HG03159 (cell line): ENCODE measurements around the gene VDR.
A peak's percentile ranks its signal among the peaks of the same experiment; 100 is the strongest.
"Not testable (repeated sequence)": the region's sequence is repeated elsewhere in the genome, so short reads cannot be mapped to it uniquely, and the experiment has no call there.

Experiments
- ATAC-seq: cut with Tn5 transposase; IDR thresholded peaks from one replicate; pipeline ENCODE4 v1.9.1; 2021; ENCODE audit warnings: mild to moderate bottlenecking, moderate library complexity; ENCODE audit not compliant: unreplicated experiment

VDR gene

DNA sequence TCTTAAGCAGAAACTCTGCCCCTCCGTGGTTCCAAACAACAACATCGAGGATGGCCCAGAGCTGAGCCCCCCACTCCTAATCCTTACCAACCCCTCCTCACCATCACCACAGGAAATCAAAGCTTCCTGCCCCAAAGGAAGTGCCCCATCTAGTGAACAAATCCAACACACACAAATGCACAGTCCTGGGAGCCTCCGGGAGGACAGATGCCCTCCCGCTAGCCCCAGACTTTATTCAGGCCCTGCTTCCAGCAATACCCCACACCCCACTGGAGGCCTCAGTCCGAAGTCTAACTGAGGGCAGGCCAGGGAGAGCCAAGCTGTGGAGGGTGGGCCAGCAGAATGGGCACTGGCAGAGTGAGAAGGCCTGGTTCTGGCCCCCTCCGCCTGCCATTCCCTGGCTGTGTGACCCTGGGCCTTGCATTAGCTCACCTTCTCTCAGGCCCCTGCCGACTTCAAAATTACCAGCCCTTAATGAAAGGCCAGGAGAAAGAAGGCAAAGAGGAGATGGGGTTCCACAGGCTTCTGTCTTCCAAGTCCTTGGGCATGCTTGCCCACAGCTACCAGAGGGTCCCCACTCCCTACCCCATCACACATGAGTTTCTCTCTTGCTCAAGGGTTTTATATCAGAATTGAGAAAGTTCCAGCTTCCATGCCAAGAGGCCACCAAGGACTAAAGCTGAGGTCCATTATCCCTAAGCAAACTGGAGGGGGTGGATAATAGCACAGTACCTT, 87.4 kb downstream of the VDR start:
- no peak for ATAC-seq

- ATAC-seq, result no peak
Measured at GRCh38 chr12:47816403-47817271, 88.2 kb downstream of the VDR start.

DNA sequence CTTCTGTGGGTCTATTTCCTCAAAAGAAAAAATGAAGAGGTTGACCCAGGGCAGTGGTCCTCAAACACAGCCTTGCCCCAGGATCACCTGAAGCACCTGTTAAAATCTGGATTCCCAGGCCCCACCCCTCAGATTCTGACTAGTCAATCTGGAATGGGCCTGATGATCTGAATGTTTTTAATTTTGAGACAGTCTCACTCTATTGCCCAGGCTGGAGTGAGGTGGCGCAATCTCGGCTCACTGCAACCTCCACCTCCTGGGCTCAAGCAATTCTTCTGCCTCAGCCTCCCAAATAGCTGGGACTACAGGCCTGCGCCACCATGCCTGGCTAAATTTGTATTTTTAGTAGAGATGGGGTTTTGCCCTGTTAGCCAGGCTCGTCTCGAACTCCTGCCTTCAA, 89.3 kb downstream of the VDR start:
- not testable (repeated sequence) for ATAC-seq

DNA sequence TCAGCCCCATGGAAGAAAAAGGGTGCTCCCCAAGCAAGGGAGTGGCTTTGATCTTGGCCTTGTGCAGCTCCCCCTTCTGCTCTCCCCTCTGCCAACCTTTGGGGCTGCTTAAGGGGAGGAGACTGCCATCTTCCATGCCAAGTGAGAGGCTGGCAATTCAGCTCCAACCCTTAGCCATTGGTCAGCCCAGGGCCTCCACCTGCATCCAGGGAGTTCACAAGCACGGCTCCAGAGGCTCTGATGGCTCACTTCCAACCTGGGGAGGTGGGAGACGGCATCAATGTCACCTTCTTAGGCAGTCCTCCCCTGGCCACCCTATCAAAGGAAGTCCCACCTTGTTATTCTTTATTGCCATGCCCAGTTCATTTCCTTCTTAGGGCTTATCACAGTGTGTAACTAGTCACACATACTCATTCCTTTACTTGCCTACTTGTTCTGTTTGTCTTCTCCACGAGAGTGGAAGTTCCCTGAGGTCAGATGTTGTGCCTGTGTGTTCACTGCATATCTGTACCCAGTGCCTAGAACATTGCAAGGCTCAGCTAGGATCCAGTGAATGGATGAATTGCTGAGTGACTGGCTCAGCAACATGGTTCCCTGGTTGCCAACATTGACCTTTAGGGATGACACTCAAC, 90.1 kb downstream of the VDR start:
- ATAC-seq, result no peak

- peak; percentile 42 for ATAC-seq
Measured at GRCh38 chr12:47813511-47814196, 91.1 kb downstream of the VDR start.

DNA sequence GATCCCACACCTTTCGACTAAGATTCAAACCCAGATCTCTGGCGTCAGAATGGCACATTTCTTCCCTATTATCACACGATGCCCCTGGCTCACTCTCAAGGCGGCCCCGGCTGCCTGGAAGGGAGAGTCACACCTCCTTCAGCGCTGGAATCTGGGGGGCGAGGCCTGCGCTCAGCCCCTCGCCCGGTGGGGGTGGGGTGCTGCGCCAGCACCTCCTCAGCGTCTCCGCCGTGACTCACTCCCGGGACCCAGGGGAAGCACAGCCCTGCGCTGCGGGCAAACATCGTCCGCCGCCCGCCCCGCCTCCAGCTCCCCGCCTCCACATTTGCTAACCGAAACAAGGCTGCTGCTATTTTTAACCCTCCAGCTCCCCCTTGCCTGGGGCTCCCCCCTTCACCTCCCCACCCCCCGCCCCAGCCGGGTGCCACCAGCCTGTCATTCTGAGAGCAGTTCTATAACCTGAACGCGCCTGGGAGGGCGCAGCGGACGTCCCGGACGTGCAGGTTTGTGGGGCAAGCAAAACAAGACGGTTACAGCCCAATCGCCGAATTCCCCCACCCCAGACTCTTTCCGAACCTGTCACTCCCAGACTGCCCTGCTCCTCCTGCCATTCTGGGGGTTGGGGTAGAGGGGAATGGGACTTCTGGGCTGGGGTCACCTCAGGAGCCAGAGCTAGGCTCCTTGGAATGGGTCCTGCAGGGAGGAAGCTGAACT, 91.8 kb downstream of the VDR start:
- peak; percentile 62 for ATAC-seq

GRCh38 chr12:47811581-47812484, 93.0 kb downstream of the VDR start:
- no peak for ATAC-seq

DNA sequence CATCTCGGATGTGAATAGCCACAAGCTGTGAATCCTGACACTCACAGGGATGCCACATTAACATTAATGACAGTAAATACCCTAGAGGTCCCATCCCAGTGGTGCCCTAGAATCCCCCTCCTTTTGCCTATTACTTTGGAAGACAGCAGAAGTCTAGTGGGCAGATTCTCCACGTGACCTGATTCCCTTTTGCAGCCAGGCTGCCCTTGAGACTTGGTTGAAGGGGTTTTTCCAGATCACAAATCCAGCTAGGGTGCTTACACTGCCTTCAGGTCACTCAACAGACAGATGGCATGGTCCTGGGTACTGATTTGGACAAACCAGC, 93.8 kb downstream of the VDR start:
- ATAC-seq, result no peak

DNA sequence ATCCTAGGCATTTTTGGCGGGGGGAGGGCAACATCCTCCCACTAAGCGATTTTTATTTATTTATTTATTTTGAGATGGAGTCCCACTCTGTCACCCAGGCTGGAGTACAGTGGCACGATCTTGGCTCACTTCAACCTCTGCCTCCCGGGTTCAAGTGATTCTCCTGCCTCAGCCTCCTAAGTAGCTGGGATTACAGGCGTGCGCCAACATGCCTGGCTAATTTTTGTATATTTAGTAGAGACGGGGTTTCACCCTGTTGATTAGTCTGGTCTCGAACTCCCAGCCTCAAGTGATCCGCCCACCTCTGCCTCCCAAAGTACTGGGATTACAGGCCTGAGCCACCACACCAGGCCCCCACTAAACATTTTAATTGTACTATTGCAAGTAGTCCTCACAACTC, 95.3 kb downstream of the VDR start:
- not testable (repeated sequence) for ATAC-seq

- ATAC-seq, result no peak
Measured at GRCh38 chr12:47808574-47809365, 96.0 kb downstream of the VDR start.

DNA sequence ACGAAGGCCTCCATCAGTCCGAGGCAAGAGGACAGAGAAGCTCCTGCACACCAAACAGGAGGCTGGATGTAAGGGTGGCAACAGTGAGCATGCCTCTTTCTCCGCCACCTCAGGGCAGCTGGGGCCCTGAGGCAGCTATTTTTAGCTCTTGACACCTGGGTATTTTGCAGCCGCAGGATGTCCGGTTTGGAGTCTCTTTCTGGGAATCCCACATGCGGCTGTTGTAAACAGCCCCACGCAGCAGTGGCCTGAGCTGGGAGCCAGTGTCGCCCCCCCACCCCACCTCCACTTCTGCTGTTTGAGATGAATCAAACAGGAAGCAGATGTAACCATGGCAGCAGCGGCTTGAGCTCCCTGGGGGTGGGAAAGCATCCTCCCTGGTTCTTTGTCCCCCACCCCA, 96.7 kb downstream of the VDR start:
- ATAC-seq, result peak; percentile 39

- ATAC-seq, result no peak
Measured at GRCh38 chr12:47807338-47807737, 97.5 kb downstream of the VDR start.

- no peak for ATAC-seq
Measured at GRCh38 chr12:47805417-47805816, 99.4 kb downstream of the VDR start.

GRCh38 chr12:47804171-47804570, 100.6 kb downstream of the VDR start:
- ATAC-seq, result no peak

- no peak for ATAC-seq
Measured at GRCh38 chr12:47803191-47803875, 101.5 kb downstream of the VDR start.

GRCh38 chr12:47802312-47802711, 102.5 kb downstream of the VDR start:
- no peak for ATAC-seq

DNA sequence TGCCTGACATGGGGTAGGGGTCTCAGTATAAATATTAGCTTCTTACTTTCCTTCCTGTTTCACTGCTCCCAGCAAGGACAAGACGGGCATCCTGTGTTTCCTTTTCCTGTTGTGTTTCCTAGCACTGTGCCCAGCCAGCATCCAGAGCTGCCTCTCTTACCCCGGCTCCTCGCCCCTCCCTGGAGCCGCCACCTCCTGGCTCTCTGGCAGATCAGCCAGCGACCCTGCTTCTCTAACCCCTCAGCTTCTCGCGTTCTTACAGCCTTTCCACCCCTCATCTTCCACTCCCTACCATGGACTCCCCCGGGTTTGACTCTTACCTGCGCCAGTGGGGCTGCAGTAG, 102.9 kb downstream of the VDR start:
- no peak for ATAC-seq

GRCh38 chr12:47801170-47801903, 103.5 kb downstream of the VDR start:
- no peak for ATAC-seq
